HG03108 (cell line): Measurements from ENCODE around the gene FAM222A.

Experiments
- ATAC-seq: cut with Tn5 transposase; IDR thresholded peaks from one replicate; pipeline ENCODE4 v1.9.1; 2021; ENCODE audit warnings: moderate library complexity; ENCODE audit not compliant: unreplicated experiment

FAM222A gene

DNA sequence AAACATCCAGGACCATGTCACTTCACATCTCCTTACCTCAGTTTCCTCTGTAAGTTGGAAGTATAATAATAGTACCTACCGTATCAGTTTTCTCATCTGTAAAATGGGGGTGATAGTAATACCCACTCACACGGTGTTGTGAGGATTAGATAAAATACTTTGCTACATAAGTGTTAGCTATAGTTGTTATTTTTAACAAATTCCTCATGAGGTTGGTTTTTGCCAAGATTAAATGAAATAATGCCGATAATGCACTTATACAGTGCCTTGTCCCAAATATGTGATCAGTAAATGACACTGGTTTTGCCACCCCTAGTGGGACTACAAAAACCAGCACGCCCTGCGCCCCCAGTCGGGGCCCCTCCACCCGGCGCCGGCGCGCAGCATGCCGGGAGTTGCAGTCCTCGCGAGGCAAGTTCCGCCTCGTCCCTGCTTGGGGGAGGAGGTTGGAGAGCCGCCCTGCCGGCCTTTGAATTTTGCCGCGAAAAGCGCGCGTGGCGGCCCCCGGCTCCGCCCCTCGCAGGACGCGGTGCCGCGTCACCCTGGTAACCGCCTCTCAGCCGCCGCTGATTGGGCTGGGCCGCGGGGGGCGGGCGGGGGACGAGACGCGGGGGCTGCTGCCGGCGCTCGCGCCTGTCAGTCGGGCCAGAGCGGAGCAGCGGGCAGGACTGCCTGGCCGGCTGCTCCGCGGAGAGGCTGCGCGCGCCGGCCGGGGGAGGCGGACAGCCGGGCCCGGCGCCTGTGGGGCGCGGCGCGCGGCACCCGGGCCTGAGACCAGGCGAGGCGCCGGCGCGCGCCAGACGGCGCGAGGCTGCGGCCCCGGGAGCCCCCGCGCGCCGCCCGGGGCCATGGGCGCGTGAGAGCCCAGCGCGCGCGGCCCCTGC is at the start of gene FAM222A:
Gene FAM222A (plus strand): TSS at position 639 of the 884 bp plus-strand sequence. CDS start 30,322 bp downstream, outside the sequence.
- peak; percentile 92 for ATAC-seq

DNA sequence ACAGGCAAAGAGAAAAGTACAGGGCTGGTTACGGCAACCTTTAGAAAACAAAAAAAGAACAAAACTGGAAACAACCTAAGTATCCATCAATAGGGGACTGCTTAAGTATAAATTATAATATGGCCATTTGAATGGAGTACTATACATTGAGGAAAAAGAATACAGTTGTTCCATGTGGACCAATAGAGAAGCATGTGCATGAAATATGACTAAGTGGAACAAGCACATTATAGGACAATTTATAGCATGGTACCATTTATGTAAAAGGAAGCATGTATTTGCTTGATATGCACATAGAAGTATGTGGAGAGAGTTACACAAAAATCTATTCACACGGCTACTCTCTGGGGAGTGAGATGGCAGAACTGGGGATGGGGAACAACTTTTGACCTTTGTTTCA is 49.2 kb upstream of the FAM222A start:
- no peak for ATAC-seq

DNA sequence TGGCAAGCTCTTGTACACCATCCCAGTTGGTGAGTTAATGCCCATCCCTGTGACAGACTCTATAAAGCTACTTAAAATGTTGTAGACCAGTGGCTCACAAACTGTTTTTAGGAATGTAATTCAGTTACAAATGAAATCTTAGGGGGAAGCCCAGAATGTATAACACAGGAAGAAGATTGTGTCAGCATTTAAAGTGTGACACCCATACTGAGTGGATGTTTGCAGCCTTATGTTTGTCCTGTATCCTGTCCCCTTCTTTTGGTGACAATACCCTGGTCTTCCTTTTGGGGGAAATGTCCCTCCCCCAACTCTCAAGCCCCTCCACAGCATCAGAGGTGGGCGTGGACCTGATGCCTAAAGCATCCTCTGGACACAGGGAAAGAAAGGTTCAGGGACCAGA is 47.6 kb upstream of the FAM222A start:
- no peak for ATAC-seq

DNA sequence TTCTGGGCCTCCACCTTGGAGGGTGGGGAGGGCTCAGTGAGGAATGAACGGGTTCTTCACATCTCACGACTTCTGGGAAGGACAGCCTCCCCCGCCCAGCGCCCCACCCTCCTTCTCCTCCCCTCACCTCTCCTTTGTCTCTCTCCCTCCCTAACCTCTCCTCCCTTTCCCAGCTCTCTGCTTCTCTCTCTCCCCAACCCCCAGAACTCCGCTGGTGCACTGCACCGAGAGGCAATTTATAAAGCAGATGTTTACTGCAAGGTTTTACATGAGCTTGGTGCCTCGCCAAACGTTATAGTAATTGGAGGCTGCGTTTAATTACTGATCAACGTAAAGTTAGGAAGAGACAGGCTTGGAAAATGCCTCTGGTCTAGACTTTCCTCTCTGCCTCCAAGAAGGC is 42.9 kb upstream of the FAM222A start:
- ATAC-seq, result no peak

DNA sequence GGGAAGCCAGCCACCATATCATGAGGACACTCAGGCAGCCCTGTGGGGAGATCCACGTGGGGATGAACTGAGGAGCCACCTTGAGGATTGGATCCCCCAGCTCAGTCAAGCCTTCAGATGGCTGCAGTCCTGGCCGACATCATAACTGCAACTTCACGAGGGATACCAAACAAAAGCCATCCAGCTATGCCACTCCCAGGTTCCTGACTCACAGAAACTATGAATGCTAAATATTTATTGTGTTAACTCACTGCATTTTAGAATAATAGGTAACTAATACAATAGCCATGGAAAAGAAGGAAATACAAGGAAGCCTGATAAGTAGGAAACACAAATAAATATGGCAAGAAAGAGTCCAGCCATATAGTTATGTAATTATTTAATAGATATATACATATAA is 42.1 kb upstream of the FAM222A start:
- no peak for ATAC-seq

DNA sequence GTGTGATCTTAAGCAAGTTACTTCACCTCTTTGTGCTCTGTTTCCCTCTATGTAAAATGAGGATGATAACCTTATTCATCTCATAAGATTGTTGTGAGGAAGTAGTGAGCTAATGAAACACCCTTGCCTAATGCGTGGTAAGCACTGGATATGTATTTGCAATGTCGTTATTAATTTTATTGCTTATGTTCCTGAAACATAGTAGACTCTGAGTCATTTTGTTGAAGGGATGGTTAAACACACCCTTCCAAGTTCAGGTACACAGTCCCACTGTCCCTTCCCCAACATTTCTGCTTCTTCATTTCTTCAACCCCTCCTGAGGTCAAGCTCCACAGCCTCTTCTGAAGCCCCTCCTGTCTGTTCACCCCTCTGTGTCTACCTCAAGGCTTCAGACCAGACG is 40.2 kb upstream of the FAM222A start:
- no peak for ATAC-seq

DNA sequence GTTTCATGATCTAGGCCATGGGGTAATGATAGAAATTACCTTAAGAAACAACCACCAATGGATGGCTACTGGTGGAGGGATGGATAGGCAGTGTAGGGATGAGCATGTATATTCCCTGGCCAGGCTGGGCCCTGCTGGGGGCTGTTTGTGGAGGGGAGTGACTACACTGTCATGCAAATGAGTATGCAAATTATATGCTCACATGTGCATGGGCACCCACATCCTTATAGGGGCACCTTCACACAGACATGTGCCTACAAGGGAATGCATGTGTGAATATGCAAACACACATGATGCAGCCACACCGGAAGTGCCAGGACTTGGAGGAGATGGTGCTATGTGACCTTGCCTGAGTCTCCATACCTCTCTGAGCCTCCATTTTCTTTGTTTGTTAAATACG is 39.7 kb upstream of the FAM222A start:
- ATAC-seq, result no peak

DNA sequence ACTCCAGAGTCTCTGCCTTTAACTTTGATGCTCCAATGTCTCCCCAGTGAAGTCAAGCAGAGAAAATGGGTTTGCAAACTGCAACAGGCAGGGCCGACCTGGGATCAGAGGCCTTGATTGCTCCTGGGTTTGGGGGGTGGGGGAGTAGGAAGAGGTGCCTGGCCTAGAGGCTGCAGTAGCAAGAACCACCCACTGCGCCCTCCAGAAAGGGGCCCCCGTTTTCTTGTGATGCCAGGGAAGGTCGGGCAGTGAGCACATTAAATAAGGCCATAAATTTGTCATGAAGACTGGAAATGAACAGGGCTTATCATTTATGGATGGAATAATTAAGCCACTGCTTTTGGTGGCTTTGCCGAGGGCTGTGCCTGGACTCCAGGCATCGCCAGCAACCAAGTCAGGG is 38.2 kb upstream of the FAM222A start:
- ATAC-seq, result no peak

DNA sequence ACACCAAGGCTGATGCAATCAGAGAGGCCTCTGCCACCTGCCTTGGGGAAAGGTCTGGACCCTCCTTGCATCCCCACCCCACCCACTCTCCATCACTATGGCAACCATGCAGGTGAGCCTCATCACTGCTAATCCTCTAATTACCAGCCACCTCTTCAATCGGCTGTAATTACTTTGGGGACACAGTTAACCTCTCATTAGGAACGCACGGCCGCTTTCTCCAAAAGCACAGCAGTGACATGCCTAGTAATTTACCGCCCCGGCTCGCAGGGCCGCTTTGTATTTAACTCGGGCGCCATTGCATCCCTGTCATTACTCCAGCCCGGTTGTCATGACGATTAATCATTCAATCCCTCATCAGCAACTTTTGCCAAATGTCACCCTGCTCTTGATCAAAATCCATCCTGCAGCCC is 36.3 kb upstream of the FAM222A start:
- ATAC-seq, result no peak

DNA sequence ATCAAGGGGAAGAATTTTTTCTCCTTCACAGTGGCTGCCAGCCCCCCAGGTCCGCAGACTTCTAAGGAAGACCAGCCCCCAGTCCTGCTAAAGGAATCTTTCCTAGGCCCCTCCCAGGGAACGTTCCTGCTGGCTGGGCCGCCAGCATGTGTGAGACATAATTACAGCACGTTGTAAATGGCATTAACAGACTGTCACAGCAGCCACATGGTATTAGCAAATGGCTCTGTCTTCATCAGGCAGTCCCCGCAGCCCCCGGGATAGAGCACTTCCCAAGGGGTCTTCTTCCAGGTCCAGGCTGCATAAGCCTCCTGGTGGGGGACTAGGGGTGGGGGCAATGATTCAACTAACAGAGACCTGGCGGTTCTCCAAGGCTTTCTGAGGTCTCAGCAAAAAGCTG is 34.9 kb upstream of the FAM222A start:
- ATAC-seq, result no peak

DNA sequence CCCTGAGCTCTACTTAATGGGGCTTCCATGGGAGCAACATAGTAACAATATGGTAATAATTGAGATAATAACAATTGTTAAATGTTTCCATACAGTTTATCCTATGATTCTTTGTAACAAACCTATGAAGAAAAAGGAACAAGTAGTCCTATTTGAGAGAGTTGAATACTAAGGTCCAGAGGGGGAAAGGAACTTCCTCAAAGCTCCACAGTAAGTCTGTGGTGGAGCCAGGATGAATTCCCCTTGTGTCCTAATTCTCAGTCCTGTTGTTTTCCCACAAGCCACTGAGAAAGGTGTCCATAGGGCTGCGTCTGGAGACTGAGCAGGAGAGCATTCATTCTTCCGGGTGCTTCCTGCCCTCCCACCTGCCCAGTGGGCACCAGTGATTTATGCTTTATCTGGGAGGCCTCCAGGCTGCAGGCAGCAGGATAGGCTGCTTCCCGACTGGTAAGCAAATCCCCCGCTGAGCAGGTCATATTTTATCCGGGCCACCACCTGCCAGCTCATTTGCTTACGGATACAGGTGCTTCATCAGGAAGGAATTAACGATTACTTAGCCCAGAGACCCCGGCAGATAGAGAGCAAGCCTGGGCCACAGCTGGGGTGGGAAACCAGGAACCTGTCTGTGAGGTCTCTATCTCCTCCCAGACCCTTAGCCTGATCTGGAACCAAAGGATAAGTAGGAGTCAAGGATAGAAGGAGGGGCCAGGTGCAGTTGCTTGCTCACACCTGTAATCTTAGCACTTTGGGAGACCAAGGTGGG is 33.9 kb upstream of the FAM222A start:
- ATAC-seq, result no peak

DNA sequence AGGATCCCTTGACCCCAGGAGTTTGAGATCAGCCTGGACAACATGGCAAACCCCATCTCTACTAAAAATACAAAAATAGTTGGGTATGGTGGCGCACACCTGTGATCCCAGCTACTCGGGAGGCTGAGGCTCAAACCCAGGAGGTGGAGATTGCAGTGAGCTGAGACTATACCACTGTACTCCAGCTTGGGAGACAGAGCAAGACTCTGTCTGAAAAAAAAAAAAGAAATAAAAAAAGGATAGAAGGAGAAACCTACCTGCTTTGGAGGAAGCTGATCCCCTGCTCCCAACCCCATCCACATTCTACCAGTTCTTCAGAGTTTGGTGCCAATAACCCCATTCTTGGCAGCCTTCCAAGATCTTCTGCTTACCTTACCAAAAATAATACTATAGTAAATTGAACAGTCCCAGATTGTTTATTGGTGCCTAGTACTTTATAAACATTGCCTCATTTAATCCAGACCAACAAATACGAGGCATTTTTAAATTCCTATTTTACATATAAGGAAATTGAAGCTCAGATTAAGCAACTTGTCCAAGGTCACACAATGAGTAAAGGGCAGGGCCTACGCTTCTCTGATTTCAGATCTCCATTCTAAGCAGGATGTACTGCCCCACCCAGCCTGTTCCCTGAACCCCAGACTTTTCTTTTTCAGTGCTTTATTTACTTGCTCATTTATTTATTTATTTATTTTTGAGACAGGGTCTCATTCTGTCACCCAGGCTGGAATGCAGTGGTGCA is 33.2 kb upstream of the FAM222A start:
- no peak for ATAC-seq

DNA sequence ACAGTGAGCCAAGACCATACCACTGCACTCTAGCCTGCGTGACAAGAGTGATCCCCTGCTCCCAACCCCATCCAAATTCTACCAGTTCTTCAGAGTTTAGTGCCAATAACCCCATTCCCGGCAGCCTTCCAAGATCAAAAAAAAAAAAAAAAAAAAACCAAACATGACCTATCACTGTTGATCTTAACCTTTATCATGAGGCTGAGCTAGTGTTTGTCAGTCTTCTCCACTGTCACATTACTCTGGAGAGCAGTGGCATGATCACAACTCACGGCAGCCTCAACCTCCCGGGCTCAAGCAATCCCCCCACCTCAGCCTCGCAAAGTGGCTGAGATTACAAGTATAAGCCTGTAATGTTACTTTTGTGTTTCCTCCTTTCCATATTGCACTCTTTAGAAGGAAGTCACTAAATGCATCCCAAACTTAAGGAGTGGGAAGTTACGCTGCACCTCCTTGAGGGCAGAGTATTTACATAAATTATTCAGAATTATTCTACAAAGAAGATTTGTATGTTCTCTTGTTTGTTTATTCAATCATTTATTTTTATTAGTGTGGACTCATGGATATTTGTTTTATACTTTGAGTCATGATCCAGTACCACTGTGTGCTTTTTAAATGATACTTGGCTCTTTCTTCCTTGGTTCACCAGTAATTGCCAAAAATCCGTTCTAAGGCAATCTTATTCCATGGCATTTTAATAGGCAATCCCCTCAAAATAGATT is 31.5 kb upstream of the FAM222A start:
- ATAC-seq, result no peak

DNA sequence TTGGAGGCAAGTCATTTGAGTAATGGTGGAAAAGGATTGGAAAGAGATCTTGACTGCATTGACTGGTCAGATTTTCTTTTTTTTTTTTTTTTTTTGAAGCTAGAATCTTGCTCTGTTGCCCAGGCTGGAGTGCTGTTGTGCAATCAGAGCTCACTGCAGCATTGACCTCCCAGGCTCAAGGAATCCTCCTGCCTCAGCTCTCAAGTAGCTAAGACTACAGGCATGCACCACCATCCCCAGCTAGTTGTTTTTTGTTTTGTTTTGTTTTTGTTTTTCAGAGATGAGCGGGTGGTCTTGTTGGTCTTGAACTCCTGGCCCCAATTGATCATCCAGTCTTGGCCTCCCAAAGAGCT is 30.9 kb upstream of the FAM222A start:
- ATAC-seq, result no peak

DNA sequence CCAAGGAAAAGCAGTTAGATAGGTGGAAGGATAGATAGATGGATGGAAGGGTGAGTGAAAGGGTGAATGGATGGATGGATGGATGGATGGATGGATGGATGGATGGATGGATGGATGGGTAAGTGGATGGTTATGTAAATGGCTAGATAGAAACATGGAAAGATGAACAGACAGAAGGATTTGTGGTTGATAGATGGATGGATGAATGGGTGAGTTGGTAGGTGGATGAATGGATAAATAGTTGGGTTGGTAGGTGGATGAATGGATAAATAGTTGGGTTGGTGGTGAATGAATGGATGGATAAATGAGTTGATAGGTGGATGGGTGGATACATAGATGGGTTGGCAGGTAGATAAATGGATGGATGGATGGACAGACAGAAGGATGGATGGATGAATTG is 30.3 kb upstream of the FAM222A start:
- no peak for ATAC-seq

DNA sequence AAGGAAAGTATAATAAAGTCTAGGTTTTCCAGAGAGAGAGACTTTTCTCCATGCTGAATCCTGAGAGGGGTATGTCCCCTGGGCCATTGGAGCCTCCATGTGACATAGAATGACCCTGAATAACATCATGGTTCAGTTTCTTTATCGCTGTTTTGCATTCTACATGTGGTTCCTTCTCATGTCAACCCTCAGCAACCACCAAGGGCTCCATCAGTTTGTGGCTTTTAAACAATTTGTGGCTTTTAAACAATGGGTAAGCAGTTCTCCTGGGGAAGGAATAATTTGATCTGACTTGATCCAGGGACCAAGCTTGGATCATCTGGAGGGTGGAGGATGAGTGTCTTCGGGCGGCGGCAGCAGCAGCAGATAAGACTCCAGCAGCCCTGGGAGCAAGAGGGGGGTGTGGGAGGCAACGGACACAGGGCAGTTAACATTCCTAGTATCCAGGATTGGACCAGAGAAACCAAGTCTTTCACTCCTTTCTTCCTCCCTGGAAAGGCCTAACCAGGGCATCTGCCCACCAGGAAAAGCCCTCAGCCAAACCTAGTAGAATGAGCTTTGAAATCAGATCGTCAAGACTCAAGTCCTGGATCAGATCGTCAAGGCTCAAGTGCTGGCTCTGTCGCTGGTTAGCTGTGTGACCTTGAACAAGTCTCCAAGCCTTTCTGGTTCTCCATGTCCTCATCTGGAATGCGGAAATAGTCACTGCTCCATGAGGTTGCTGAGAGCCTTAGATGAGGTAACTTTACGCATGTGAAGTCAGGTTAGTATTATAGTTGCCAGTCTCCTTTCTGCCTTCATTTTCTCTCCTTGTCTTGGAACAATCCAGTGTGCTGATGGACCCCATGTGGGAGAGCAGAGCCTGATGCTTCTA is 27.8 kb upstream of the FAM222A start:
- no peak for ATAC-seq

DNA sequence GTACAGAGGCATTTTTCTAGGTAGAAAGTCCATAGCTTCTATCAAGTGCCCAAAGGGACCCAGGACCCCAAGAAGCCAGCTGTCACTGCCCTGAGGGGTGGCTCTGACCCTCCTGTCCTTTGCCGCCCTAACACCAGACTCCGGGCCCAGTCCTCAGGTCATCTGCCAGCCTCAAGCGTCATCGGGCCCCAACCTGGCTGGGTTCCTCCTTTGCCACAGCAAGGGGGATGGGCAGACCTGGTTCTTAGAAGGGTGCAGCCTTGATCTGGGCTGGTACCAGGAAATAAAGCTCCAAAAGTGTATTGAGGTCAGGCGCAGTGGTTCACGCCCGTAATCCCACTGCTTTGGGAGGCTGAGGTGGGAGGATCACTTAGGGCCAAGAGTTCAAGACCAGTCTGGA is 27.1 kb upstream of the FAM222A start:
- ATAC-seq, result no peak

DNA sequence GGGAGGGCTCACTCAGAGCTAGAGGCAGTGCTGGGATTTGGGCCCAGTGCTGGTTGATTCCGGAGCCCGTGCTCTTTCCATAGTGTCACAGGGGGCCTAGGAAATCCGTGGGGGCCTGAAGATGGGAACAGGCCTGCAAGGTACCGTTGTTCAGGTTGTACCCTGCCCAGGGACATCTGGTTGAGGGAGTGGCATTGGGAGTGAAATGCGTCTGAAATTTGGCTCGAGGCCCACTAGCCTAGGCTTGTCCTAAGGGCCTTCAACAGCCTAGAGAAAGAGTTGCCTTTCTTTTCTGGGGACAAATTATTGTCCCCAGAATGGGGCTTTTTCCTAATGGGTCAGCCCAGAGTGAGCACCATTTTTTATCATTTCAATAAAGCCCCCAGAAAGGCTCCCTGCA is 26.4 kb upstream of the FAM222A start:
- ATAC-seq, result no peak

DNA sequence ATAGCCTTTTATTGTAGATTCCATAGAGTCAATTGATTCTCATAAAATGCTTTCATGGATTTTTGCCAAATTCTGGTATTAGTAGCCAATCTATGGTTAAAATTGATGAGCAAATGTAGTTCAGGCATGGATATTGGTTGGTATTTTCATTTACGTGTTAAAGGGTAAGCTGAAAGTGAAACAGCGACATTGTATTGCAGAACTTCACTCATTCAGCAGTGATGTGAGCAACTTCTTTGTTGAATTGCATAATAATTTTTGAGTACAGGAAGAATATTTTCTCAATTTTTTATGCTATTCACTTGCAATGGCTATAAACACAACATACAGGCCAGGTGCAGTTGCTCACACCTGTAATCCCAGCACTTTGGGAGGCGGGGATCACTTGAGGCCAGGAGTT is 24.2 kb upstream of the FAM222A start:
- no peak for ATAC-seq

DNA sequence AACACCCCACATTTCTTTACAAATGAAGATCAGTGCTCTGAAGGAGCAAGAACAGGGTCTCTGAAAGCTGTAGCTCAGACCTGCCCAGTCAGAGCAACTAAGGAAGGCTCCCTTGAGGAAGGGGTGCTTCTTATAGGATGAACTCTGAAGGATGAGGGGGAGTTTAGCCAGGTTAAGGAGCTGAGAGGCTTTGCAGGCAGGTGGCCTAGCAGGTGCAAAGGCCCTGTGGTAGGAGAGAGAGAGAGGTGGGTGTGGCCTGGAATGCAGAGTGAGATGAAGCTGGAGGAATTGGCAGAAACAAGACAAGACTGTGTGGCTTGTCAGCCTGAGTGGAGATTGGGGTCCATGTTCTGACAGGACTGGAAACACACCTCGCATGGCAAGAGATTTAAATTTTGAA is 20.5 kb upstream of the FAM222A start:
- ATAC-seq, result no peak
